ENCODE results near the gene ACAA1.
"Not testable (repeated sequence)": the region's sequence is repeated elsewhere in the genome, so short reads cannot be mapped to it uniquely, and the experiment has no call there.

The ACAA1 gene

GRCh38 chr3:38163841-38164642 is 27.1 kb upstream of the ACAA1 start:
- peak overlapping the region; percentile 99 for H3K27ac Mint-ChIP-seq (ENCODE audit: low read depth)
- ATAC-seq (replicated peaks; ENCODE audit: extremely low read depth, poor library complexity, severe bottlenecking) (no peak), DNase-seq (ENCODE audit: low spot score in 2 of 2) (no peak)
- peak overlapping the region; percentile 94 for H3K4me3 Mint-ChIP-seq
- H3K4me1 Mint-ChIP-seq, result peaks cover 39% of the 10 kb centered on the region
- no peaks in the 10 kb centered on the region for H3K27me3 Mint-ChIP-seq
- H3K36me3 Mint-ChIP-seq (ENCODE audit: insufficient read depth), result peaks cover 24% of the 10 kb centered on the region
- no peaks in the 10 kb centered on the region for H3K9me3 Mint-ChIP-seq

- Mint-ChIP-seq H3K36me3 (ENCODE audit: insufficient read depth) (peaks cover 21% of the 10 kb centered on the region), H3K27me3 (no peaks in the 10 kb centered on the region), H3K4me1 (peaks cover 31% of the 10 kb centered on the region), H3K9me3 (no peaks in the 10 kb centered on the region), H3K4me3 (no peak overlapping the region), H3K27ac (ENCODE audit: low read depth) (no peak overlapping the region)
- ATAC-seq (replicated peaks; ENCODE audit: extremely low read depth, poor library complexity, severe bottlenecking) (no peak), DNase-seq (ENCODE audit: low spot score in 2 of 2) (no peak)
These were observed 26.4 kb upstream of the ACAA1 start for GRCh38 chr3:38163117-38163840.

- not testable (repeated sequence) for DNase-seq (ENCODE audit: low spot score in 2 of 2); H3K27ac Mint-ChIP-seq (ENCODE audit: low read depth); ATAC-seq (replicated peaks; ENCODE audit: extremely low read depth, poor library complexity, severe bottlenecking); H3K4me1 Mint-ChIP-seq; H3K9me3 Mint-ChIP-seq; H3K27me3 Mint-ChIP-seq; H3K4me3 Mint-ChIP-seq
- peaks cover 11% of the 10 kb centered on the region for H3K36me3 Mint-ChIP-seq (ENCODE audit: insufficient read depth)
These were observed 23.8 kb upstream of the ACAA1 start for GRCh38 chr3:38160704-38161103.

- ATAC-seq (replicated peaks; ENCODE audit: extremely low read depth, poor library complexity, severe bottlenecking), result no peak
- Mint-ChIP-seq H3K27ac (ENCODE audit: low read depth) (no peak overlapping the region), H3K36me3 (ENCODE audit: insufficient read depth) (no peaks in the 10 kb centered on the region), H3K9me3 (no peaks in the 10 kb centered on the region), H3K27me3 (no peaks in the 10 kb centered on the region), H3K4me1 (no peaks in the 10 kb centered on the region), H3K4me3 (no peak overlapping the region)
- no peak for DNase-seq (ENCODE audit: low spot score in 2 of 2)
These were observed 21.5 kb upstream of the ACAA1 start for GRCh38 chr3:38158472-38158871.

GRCh38 chr3:38157595-38157994 is 20.7 kb upstream of the ACAA1 start:
- no peak overlapping the region for H3K27ac Mint-ChIP-seq (ENCODE audit: low read depth)
- ATAC-seq (replicated peaks; ENCODE audit: extremely low read depth, poor library complexity, severe bottlenecking) (no peak), DNase-seq (ENCODE audit: low spot score in 2 of 2) (no peak)
- H3K4me3 Mint-ChIP-seq, result no peak overlapping the region
- H3K36me3 Mint-ChIP-seq (ENCODE audit: insufficient read depth), result no peaks in the 10 kb centered on the region
- peaks cover 4% of the 10 kb centered on the region for H3K4me1 Mint-ChIP-seq
- H3K27me3 Mint-ChIP-seq, result no peaks in the 10 kb centered on the region
- H3K9me3 Mint-ChIP-seq, result no peaks in the 10 kb centered on the region

GRCh38 chr3:38157117-38157516 is 20.2 kb upstream of the ACAA1 start:
- ATAC-seq (replicated peaks; ENCODE audit: extremely low read depth, poor library complexity, severe bottlenecking), result no peak
- H3K36me3 Mint-ChIP-seq (ENCODE audit: insufficient read depth), result no peaks in the 10 kb centered on the region
- no peaks in the 10 kb centered on the region for H3K27me3 Mint-ChIP-seq
- no peak for DNase-seq (ENCODE audit: low spot score in 2 of 2)
- no peak overlapping the region for H3K4me3 Mint-ChIP-seq
- no peaks in the 10 kb centered on the region for H3K9me3 Mint-ChIP-seq
- no peak overlapping the region for H3K27ac Mint-ChIP-seq (ENCODE audit: low read depth)
- H3K4me1 Mint-ChIP-seq, result peaks cover 6% of the 10 kb centered on the region

- Mint-ChIP-seq H3K4me3 (no peak overlapping the region), H3K27me3 (no peaks in the 10 kb centered on the region), H3K27ac (ENCODE audit: low read depth) (no peak overlapping the region), H3K9me3 (no peaks in the 10 kb centered on the region), H3K36me3 (ENCODE audit: insufficient read depth) (no peaks in the 10 kb centered on the region), H3K4me1 (peaks cover 19% of the 10 kb centered on the region)
- ATAC-seq (replicated peaks; ENCODE audit: extremely low read depth, poor library complexity, severe bottlenecking) (no peak), DNase-seq (ENCODE audit: low spot score in 2 of 2) (no peak)
These were observed 18.9 kb upstream of the ACAA1 start for GRCh38 chr3:38155825-38156224.

- H3K27ac Mint-ChIP-seq (ENCODE audit: low read depth), result no peak overlapping the region
- ATAC-seq (replicated peaks; ENCODE audit: extremely low read depth, poor library complexity, severe bottlenecking), result no peak
- no peak for DNase-seq (ENCODE audit: low spot score in 2 of 2)
- H3K4me1 Mint-ChIP-seq, result peaks cover 21% of the 10 kb centered on the region
- no peaks in the 10 kb centered on the region for H3K27me3 Mint-ChIP-seq
- no peaks in the 10 kb centered on the region for H3K9me3 Mint-ChIP-seq
- no peak overlapping the region for H3K4me3 Mint-ChIP-seq
- no peaks in the 10 kb centered on the region for H3K36me3 Mint-ChIP-seq (ENCODE audit: insufficient read depth)
These were observed 17.8 kb upstream of the ACAA1 start for GRCh38 chr3:38154625-38155255.

GRCh38 chr3:38154033-38154494 is 17.1 kb upstream of the ACAA1 start:
- ATAC-seq (replicated peaks; ENCODE audit: extremely low read depth, poor library complexity, severe bottlenecking), result no peak
- peaks cover 27% of the 10 kb centered on the region for H3K4me1 Mint-ChIP-seq
- DNase-seq (ENCODE audit: low spot score in 2 of 2), result no peak

GRCh38 chr3:38153221-38153620 is 16.3 kb upstream of the ACAA1 start:
- Mint-ChIP-seq H3K4me3 (no peak overlapping the region), H3K4me1 (peaks cover 27% of the 10 kb centered on the region), H3K9me3 (no peaks in the 10 kb centered on the region), H3K36me3 (ENCODE audit: insufficient read depth) (no peaks in the 10 kb centered on the region), H3K27me3 (no peaks in the 10 kb centered on the region), H3K27ac (ENCODE audit: low read depth) (no peak overlapping the region)
- DNase-seq (ENCODE audit: low spot score in 2 of 2) (no peak), ATAC-seq (replicated peaks; ENCODE audit: extremely low read depth, poor library complexity, severe bottlenecking) (no peak)

More at GRCh38 chr3:38154033-38154494, 17.1 kb upstream of the ACAA1 start:
- no peaks in the 10 kb centered on the region for H3K36me3 Mint-ChIP-seq (ENCODE audit: insufficient read depth)
- H3K27me3 Mint-ChIP-seq, result no peaks in the 10 kb centered on the region
- no peaks in the 10 kb centered on the region for H3K9me3 Mint-ChIP-seq
- H3K4me3 Mint-ChIP-seq, result no peak overlapping the region
- H3K27ac Mint-ChIP-seq (ENCODE audit: low read depth), result no peak overlapping the region

- ATAC-seq (replicated peaks; ENCODE audit: extremely low read depth, poor library complexity, severe bottlenecking) (no peak), DNase-seq (ENCODE audit: low spot score in 2 of 2) (no peak)
- no peaks in the 10 kb centered on the region for H3K27me3 Mint-ChIP-seq
- H3K9me3 Mint-ChIP-seq, result no peaks in the 10 kb centered on the region
- no peak overlapping the region for H3K4me3 Mint-ChIP-seq
- H3K36me3 Mint-ChIP-seq (ENCODE audit: insufficient read depth), result no peaks in the 10 kb centered on the region
- H3K4me1 Mint-ChIP-seq, result peaks cover 27% of the 10 kb centered on the region
- no peak overlapping the region for H3K27ac Mint-ChIP-seq (ENCODE audit: low read depth)
These were observed 15.7 kb upstream of the ACAA1 start for GRCh38 chr3:38152609-38153008.

- Mint-ChIP-seq H3K27ac (ENCODE audit: low read depth) (peak overlapping the region; percentile 80), H3K4me3 (no peak overlapping the region), H3K9me3 (peaks cover 2% of the 10 kb centered on the region), H3K4me1 (peaks cover 27% of the 10 kb centered on the region), H3K27me3 (no peaks in the 10 kb centered on the region), H3K36me3 (ENCODE audit: insufficient read depth) (no peaks in the 10 kb centered on the region)
- DNase-seq (ENCODE audit: low spot score in 2 of 2) (no peak), ATAC-seq (replicated peaks; ENCODE audit: extremely low read depth, poor library complexity, severe bottlenecking) (peak; percentile 97)
These were observed 14.8 kb upstream of the ACAA1 start for GRCh38 chr3:38151667-38152265.

Data from central memory CD8-positive, alpha-beta T cell (primary cell).